Measurements from ENCODE around the gene HES3.

Gene HES3

GRCh38 chr1:6262555-6263420, 18.8 kb downstream of the HES3 start:
- no peak for DNase-seq (ENCODE audit: low read depth in 2 of 2)

GRCh38 chr1:6263716-6264115, 19.7 kb downstream of the HES3 start:
- no peak for DNase-seq (ENCODE audit: low read depth in 2 of 2)

- no peak for DNase-seq (ENCODE audit: low read depth in 2 of 2)
Measured at GRCh38 chr1:6265151-6265550, 21.2 kb downstream of the HES3 start.

GRCh38 chr1:6266641-6267040, 22.7 kb downstream of the HES3 start:
- no peak for DNase-seq (ENCODE audit: low read depth in 2 of 2)

GRCh38 chr1:6267686-6268322, 23.8 kb downstream of the HES3 start:
- no peak for DNase-seq (ENCODE audit: low read depth in 2 of 2)

- DNase-seq (ENCODE audit: low read depth in 2 of 2) = no peak
Measured at GRCh38 chr1:6268415-6268814, 24.4 kb downstream of the HES3 start.

- no peak for DNase-seq (ENCODE audit: low read depth in 2 of 2)
Measured at GRCh38 chr1:6269296-6269695, 25.3 kb downstream of the HES3 start.

- no peak for DNase-seq (ENCODE audit: low read depth in 2 of 2)
Measured at GRCh38 chr1:6269720-6270400, 25.9 kb downstream of the HES3 start.

- DNase-seq (ENCODE audit: low read depth in 2 of 2) = no peak
Measured at GRCh38 chr1:6270401-6270800, 26.4 kb downstream of the HES3 start.

GRCh38 chr1:6271006-6271405, 27.0 kb downstream of the HES3 start:
- no peak for DNase-seq (ENCODE audit: low read depth in 2 of 2)

GRCh38 chr1:6271554-6271953, 27.6 kb downstream of the HES3 start:
- DNase-seq (ENCODE audit: low read depth in 2 of 2) = no peak

GRCh38 chr1:6272452-6272851, 28.5 kb downstream of the HES3 start:
- no peak for DNase-seq (ENCODE audit: low read depth in 2 of 2)

- DNase-seq (ENCODE audit: low read depth in 2 of 2) = no peak
Measured at GRCh38 chr1:6272868-6273267, 28.9 kb downstream of the HES3 start.

GRCh38 chr1:6273380-6273891, 29.5 kb downstream of the HES3 start:
- DNase-seq (ENCODE audit: low read depth in 2 of 2) = no peak

GRCh38 chr1:6274102-6274501, 30.1 kb downstream of the HES3 start:
- DNase-seq (ENCODE audit: low read depth in 2 of 2) = no peak

- DNase-seq (ENCODE audit: low read depth in 2 of 2) = no peak
Measured at GRCh38 chr1:6274622-6275139, 30.7 kb downstream of the HES3 start.

GRCh38 chr1:6275826-6276782, 32.1 kb downstream of the HES3 start:
- no peak for DNase-seq (ENCODE audit: low read depth in 2 of 2)

- no peak for DNase-seq (ENCODE audit: low read depth in 2 of 2)
Measured at GRCh38 chr1:6276811-6277555, 33.0 kb downstream of the HES3 start.

GRCh38 chr1:6278263-6278662, 34.3 kb downstream of the HES3 start:
- no peak for DNase-seq (ENCODE audit: low read depth in 2 of 2)

- no peak for DNase-seq (ENCODE audit: low read depth in 2 of 2)
Measured at GRCh38 chr1:6279066-6279465, 35.1 kb downstream of the HES3 start.

Measured in activated CD4-positive, alpha-beta T cell treated with anti-CD3 and anti-CD28 coated beads for 24 hours (primary cell).